IMR-90 (cell line): ENCODE data around the gene RAPGEF3. TPM values are rescaled to one million over a fixed set of nuclear protein-coding genes. Genes with fewer than 3 reads are reported as not detected.

Experiments
- RCOR1 ChIP-seq: IDR thresholded peaks from 2 replicates; pipeline ENCODE4 v1.6.1; 2012; ENCODE audit warnings: mild to moderate bottlenecking, low read length, improper control_type of control experiment; ENCODE audit not compliant: insufficient replicate concordance
- polyA plus RNA-seq, 3 experiments: library from polyadenylated mRNA; depleted of rRNA; stranded (reverse); fragments of >200 nt; gene quantifications; 2 replicates each; pipeline ENCODE4 v1.2.3, GENCODE V29; 2012; ENCODE audit warnings: low replicate concordance in 1 of 3
- total RNA-seq: library from RNA; depleted of rRNA; stranded (reverse); fragments of >200 nt; gene quantifications from 2 replicates; pipeline ENCODE4 v1.2.3, GENCODE V29; 2012; rRNA removed

The RAPGEF3 gene
- total and polyA plus RNA-seq, 2 of the 4 experiments (the other 2 are of a cell fraction): 1.3 to 2.0 TPM

DNA sequence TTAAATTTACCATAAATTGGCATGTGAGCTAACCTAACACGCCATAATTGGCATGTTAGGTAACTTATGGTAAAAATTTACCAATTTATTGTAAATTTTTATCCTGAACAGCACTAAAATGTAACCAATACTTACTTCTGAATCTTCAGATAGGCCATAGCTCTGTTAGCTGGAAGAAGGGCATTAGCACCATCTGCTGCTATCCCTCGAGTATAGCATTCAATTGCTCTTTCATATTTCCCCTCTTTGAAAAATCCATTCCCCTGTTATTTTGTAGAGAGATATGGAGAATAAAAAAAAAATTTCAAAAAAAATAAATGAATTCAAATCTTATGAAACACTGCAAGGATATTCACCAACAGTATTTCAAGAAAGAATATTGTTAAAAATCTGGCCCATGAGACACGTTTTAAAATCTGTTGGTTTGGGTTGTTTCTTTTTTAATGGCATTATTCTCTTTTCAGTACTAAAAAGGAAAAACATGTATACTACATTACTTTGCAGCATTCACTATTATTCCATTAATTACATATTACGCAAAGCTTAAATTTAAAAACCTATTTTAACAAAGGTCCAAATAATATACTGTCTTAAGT is 71.9 kb downstream of the RAPGEF3 start (continued):
- no peak for TF ChIP-seq RCOR1

Other genes with a start within 250 kb of the RAPGEF3 start
- gene RPAP3, start 52.9 kb downstream of the RAPGEF3 start, total RNA-seq: 10.6 and 20.0 TPM in 2 replicates
- gene RPAP3, start 52.9 kb downstream of the RAPGEF3 start, polyA plus RNA-seq (2012; rRNA removed): 10.3 and 13.4 TPM in 2 replicates
- under 0.01 TPM in 2 replicates for gene ENDOU, start 33.4 kb downstream of the RAPGEF3 start, total RNA-seq
- gene ENDOU, start 33.4 kb downstream of the RAPGEF3 start, polyA plus RNA-seq (2012; rRNA removed): 0.07 and 0.09 TPM in 2 replicates
- 4.4 and 4.8 TPM in 2 replicates for gene SLC48A1, start 14.4 kb upstream of the RAPGEF3 start, total RNA-seq
- 5.9 and 6.0 TPM in 2 replicates for gene SLC48A1, start 14.4 kb upstream of the RAPGEF3 start, polyA plus RNA-seq (2012; rRNA removed)
- gene HDAC7, start 61.0 kb upstream of the RAPGEF3 start, total RNA-seq: 10.4 and 10.6 TPM in 2 replicates
- 64.7 and 65.1 TPM in 2 replicates for gene HDAC7, start 61.0 kb upstream of the RAPGEF3 start, polyA plus RNA-seq (2012; rRNA removed)
- 3.9 and 5.4 TPM in 2 replicates for gene VDR, start 146.1 kb upstream of the RAPGEF3 start, total RNA-seq
- gene VDR, start 146.1 kb upstream of the RAPGEF3 start, polyA plus RNA-seq (2012; rRNA removed): 8.5 and 10.8 TPM in 2 replicates
- gene TMEM106C, start 204.7 kb upstream of the RAPGEF3 start, total RNA-seq: 63.9 and 72.1 TPM in 2 replicates
- gene TMEM106C, start 204.7 kb upstream of the RAPGEF3 start, polyA plus RNA-seq (2012; rRNA removed): 66.4 and 74.6 TPM in 2 replicates
- not detected in 2 replicates for gene COL2A1, start 245.6 kb upstream of the RAPGEF3 start, total RNA-seq
- gene COL2A1, start 245.6 kb upstream of the RAPGEF3 start, polyA plus RNA-seq (2012; rRNA removed): 0.05 TPM in 1 of 2 replicates, not detected in the other